ENCODE results near the gene NPAS2.

Gene NPAS2

GRCh38 chr2:100785626-100786296, 34.2 kb upstream of the NPAS2 start:
- Histone ChIP-seq H3K36me3 (ENCODE audit: control insufficient read depth in 1 of 2, insufficient read depth in 2 of 2, low read length in 2 of 2) (no peaks in the 10 kb centered on the region), H3K14ac (ENCODE audit: low read length) (no peak overlapping the region), H4K91ac (ENCODE audit: low read depth, low read length) (no peak overlapping the region), H3K18ac (ENCODE audit: low read length) (no peak overlapping the region), H3K27ac (ENCODE audit: low read depth, low read length) (no peak overlapping the region), H3K79me1 (ENCODE audit: low read length) (no peaks in the 10 kb centered on the region), H2BK12ac (ENCODE audit: low read length) (no peak overlapping the region), H3K4ac (ENCODE audit: low read depth, low read length) (no peak overlapping the region), H3K23ac (ENCODE audit: low read length) (no peak overlapping the region), H3K79me2 (ENCODE audit: control insufficient read depth, insufficient read depth, low read length, poor library complexity) (no peaks in the 10 kb centered on the region), H2AK5ac (ENCODE audit: low read length) (no peak overlapping the region), H2BK5ac (ENCODE audit: low read depth, low read length, poor library complexity) (no peak overlapping the region), H4K8ac (ENCODE audit: low read depth, low read length) (no peak overlapping the region), H3K9me3 (ENCODE audit: insufficient read depth, low read depth, low read length) (no peaks in the 10 kb centered on the region), H2BK120ac (ENCODE audit: insufficient read depth, low read length, poor library complexity) (no peak overlapping the region), H3K4me1 (ENCODE audit: control insufficient read depth in 1 of 2, insufficient read depth in 2 of 2, low read length in 2 of 2) (no peaks in the 10 kb centered on the region), H3K4me3 (ENCODE audit: low read depth, low read length) (no peak overlapping the region), H3K4me2 (ENCODE audit: low read length) (no peak overlapping the region), H4K12ac (ENCODE audit: low read depth, low read length) (no peak overlapping the region), H3K9ac (ENCODE audit: low read length) (no peak overlapping the region), H2AFZ (ENCODE audit: insufficient read depth, low read length, poor library complexity) (no peak overlapping the region), H3K27me3 (ENCODE audit: insufficient read depth, low read length) (no peaks in the 10 kb centered on the region)
- no CpG with 5 or more reads among the region's 10 CpGs for WGBS (ENCODE audit: extremely low coverage, insufficient coverage, insufficient read length)
- no peak for DNase-seq

GRCh38 chr2:100786297-100786658, 33.7 kb upstream of the NPAS2 start:
- Histone ChIP-seq H3K14ac (ENCODE audit: low read length) (no peak overlapping the region), H2BK120ac (ENCODE audit: insufficient read depth, low read length, poor library complexity) (no peak overlapping the region), H4K12ac (ENCODE audit: low read depth, low read length) (no peak overlapping the region), H4K8ac (ENCODE audit: low read depth, low read length) (no peak overlapping the region), H3K79me2 (ENCODE audit: control insufficient read depth, insufficient read depth, low read length, poor library complexity) (no peaks in the 10 kb centered on the region), H2AFZ (ENCODE audit: insufficient read depth, low read length, poor library complexity) (no peak overlapping the region), H3K4me3 (ENCODE audit: low read depth, low read length) (no peak overlapping the region), H3K27me3 (ENCODE audit: insufficient read depth, low read length) (no peaks in the 10 kb centered on the region), H2BK12ac (ENCODE audit: low read length) (no peak overlapping the region), H4K91ac (ENCODE audit: low read depth, low read length) (no peak overlapping the region), H2BK5ac (ENCODE audit: low read depth, low read length, poor library complexity) (no peak overlapping the region), H3K4me2 (ENCODE audit: low read length) (no peak overlapping the region), H3K18ac (ENCODE audit: low read length) (no peak overlapping the region), H2AK5ac (ENCODE audit: low read length) (no peak overlapping the region), H3K23ac (ENCODE audit: low read length) (no peak overlapping the region), H3K36me3 (ENCODE audit: control insufficient read depth in 1 of 2, insufficient read depth in 2 of 2, low read length in 2 of 2) (no peaks in the 10 kb centered on the region), H3K79me1 (ENCODE audit: low read length) (no peaks in the 10 kb centered on the region), H3K4ac (ENCODE audit: low read depth, low read length) (no peak overlapping the region), H3K4me1 (ENCODE audit: control insufficient read depth in 1 of 2, insufficient read depth in 2 of 2, low read length in 2 of 2) (no peaks in the 10 kb centered on the region), H3K27ac (ENCODE audit: low read depth, low read length) (no peak overlapping the region), H3K9ac (ENCODE audit: low read length) (no peak overlapping the region), H3K9me3 (ENCODE audit: insufficient read depth, low read depth, low read length) (no peaks in the 10 kb centered on the region)
- WGBS (ENCODE audit: extremely low coverage, insufficient coverage, insufficient read length): no CpG with 5 or more reads among the region's 7 CpGs
- peak; percentile 26 to 77 for DNase-seq

- Histone ChIP-seq H3K27ac (ENCODE audit: low read depth, low read length) (no peak overlapping the region), H2AFZ (ENCODE audit: insufficient read depth, low read length, poor library complexity) (no peak overlapping the region), H2BK120ac (ENCODE audit: insufficient read depth, low read length, poor library complexity) (no peak overlapping the region), H3K9me3 (ENCODE audit: insufficient read depth, low read depth, low read length) (no peaks in the 10 kb centered on the region), H3K36me3 (ENCODE audit: control insufficient read depth in 1 of 2, insufficient read depth in 2 of 2, low read length in 2 of 2) (no peaks in the 10 kb centered on the region), H3K4me1 (ENCODE audit: control insufficient read depth in 1 of 2, insufficient read depth in 2 of 2, low read length in 2 of 2) (no peaks in the 10 kb centered on the region), H3K23ac (ENCODE audit: low read length) (no peak overlapping the region), H3K27me3 (ENCODE audit: insufficient read depth, low read length) (no peaks in the 10 kb centered on the region), H3K79me2 (ENCODE audit: control insufficient read depth, insufficient read depth, low read length, poor library complexity) (no peaks in the 10 kb centered on the region), H2BK12ac (ENCODE audit: low read length) (no peak overlapping the region), H3K4me2 (ENCODE audit: low read length) (no peak overlapping the region), H3K4me3 (ENCODE audit: low read depth, low read length) (no peak overlapping the region), H3K9ac (ENCODE audit: low read length) (no peak overlapping the region), H3K79me1 (ENCODE audit: low read length) (no peaks in the 10 kb centered on the region), H2BK5ac (ENCODE audit: low read depth, low read length, poor library complexity) (no peak overlapping the region), H3K4ac (ENCODE audit: low read depth, low read length) (no peak overlapping the region), H3K14ac (ENCODE audit: low read length) (no peak overlapping the region), H3K18ac (ENCODE audit: low read length) (no peak overlapping the region), H4K91ac (ENCODE audit: low read depth, low read length) (no peak overlapping the region), H2AK5ac (ENCODE audit: low read length) (no peak overlapping the region), H4K8ac (ENCODE audit: low read depth, low read length) (no peak overlapping the region), H4K12ac (ENCODE audit: low read depth, low read length) (no peak overlapping the region)
- WGBS (ENCODE audit: extremely low coverage, insufficient coverage, insufficient read length): no CpG with 5 or more reads among the region's 2 CpGs
- no peak for DNase-seq
Observed at GRCh38 chr2:100786985-100787384, 33.0 kb upstream of the NPAS2 start.

GRCh38 chr2:100789361-100789760, 30.6 kb upstream of the NPAS2 start:
- Histone ChIP-seq H4K91ac (ENCODE audit: low read depth, low read length) (no peak overlapping the region), H3K9ac (ENCODE audit: low read length) (no peak overlapping the region), H3K9me3 (ENCODE audit: insufficient read depth, low read depth, low read length) (no peaks in the 10 kb centered on the region), H3K27ac (ENCODE audit: low read depth, low read length) (no peak overlapping the region), H2BK120ac (ENCODE audit: insufficient read depth, low read length, poor library complexity) (no peak overlapping the region), H3K4me2 (ENCODE audit: low read length) (no peak overlapping the region), H3K23ac (ENCODE audit: low read length) (no peak overlapping the region), H3K27me3 (ENCODE audit: insufficient read depth, low read length) (no peaks in the 10 kb centered on the region), H3K14ac (ENCODE audit: low read length) (no peak overlapping the region), H4K8ac (ENCODE audit: low read depth, low read length) (no peak overlapping the region), H2BK12ac (ENCODE audit: low read length) (no peak overlapping the region), H3K79me2 (ENCODE audit: control insufficient read depth, insufficient read depth, low read length, poor library complexity) (no peaks in the 10 kb centered on the region), H3K18ac (ENCODE audit: low read length) (no peak overlapping the region), H2BK5ac (ENCODE audit: low read depth, low read length, poor library complexity) (no peak overlapping the region), H3K4ac (ENCODE audit: low read depth, low read length) (no peak overlapping the region), H3K36me3 (ENCODE audit: control insufficient read depth in 1 of 2, insufficient read depth in 2 of 2, low read length in 2 of 2) (no peaks in the 10 kb centered on the region), H3K79me1 (ENCODE audit: low read length) (no peaks in the 10 kb centered on the region), H2AFZ (ENCODE audit: insufficient read depth, low read length, poor library complexity) (no peak overlapping the region), H2AK5ac (ENCODE audit: low read length) (no peak overlapping the region), H3K4me1 (ENCODE audit: control insufficient read depth in 1 of 2, insufficient read depth in 2 of 2, low read length in 2 of 2) (no peaks in the 10 kb centered on the region), H3K4me3 (ENCODE audit: low read depth, low read length) (no peak overlapping the region), H4K12ac (ENCODE audit: low read depth, low read length) (no peak overlapping the region)
- WGBS (ENCODE audit: extremely low coverage, insufficient coverage, insufficient read length): no CpG with 5 or more reads among the region's 3 CpGs
- no peak for DNase-seq
